ENCODE data around the gene GDF11.

DNA sequence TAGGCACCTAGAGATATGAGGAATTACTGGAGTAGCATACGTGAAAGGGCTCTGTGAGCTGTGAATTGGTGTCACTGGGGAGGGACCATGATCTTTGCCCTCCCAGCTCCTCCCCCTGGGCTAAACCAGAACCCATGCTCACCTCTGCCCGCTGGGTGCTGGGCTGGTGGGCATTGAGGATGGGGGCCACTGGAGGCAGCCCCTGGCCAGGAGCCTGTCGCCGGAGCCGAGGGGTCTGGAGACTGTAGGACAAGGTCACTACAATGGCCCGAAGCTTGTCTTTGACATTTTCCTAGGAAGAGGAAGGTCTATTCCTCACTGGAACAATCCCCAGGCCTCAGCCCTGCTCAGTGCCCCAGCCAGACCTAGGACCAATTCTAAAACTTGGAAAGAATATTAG lies 46.8 kb upstream of the GDF11 start:
- TF ChIP-seq, protein P1, sequence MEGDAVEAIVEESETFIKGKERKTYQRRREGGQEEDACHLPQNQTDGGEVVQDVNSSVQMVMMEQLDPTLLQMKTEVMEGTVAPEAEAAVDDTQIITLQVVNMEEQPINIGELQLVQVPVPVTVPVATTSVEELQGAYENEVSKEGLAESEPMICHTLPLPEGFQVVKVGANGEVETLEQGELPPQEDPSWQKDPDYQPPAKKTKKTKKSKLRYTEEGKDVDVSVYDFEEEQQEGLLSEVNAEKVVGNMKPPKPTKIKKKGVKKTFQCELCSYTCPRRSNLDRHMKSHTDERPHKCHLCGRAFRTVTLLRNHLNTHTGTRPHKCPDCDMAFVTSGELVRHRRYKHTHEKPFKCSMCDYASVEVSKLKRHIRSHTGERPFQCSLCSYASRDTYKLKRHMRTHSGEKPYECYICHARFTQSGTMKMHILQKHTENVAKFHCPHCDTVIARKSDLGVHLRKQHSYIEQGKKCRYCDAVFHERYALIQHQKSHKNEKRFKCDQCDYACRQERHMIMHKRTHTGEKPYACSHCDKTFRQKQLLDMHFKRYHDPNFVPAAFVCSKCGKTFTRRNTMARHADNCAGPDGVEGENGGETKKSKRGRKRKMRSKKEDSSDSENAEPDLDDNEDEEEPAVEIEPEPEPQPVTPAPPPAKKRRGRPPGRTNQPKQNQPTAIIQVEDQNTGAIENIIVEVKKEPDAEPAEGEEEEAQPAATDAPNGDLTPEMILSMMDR (IDR thresholded peaks at IDR 0.05) = no peak
- no peak for TF ChIP-seq POLR2A (IDR thresholded peaks at IDR 0.05)
